ENCODE results near the gene RELL1. TPM values are rescaled to one million over a fixed set of nuclear protein-coding genes. Genes with fewer than 3 reads are reported as not detected.

RELL1 gene
- total RNA-seq, 1 donor from 2014 or later: 45.8 TPM

DNA sequence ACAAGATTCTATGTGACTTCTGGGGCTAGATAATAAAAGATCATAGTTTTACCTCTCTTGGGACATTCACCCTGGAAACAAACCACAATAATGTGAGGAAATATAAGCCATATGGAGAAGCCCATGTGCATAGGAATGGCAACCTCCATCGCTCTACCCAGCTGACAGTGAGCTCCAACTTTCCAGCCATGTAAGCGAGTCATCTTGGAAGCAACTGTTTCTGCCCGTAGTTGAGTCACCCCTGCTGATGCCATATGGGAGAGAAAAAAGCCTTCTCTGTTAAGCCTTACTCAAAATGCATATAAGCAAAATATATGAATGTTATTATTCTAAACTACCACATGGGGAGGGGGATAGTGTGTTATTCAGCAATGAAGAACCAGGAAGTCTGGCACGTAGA is 31.4 kb upstream of the RELL1 start:
- no peak overlapping the region for H3K4me3 ChIP-seq (ENCODE audit: low read depth, low read length)
- no peak for TF ChIP-seq CTCF (conservative IDR thresholded peaks at IDR 0.05; ENCODE audit: low read depth, low read length)
- no peak for DNase-seq (ENCODE audit: low read depth)

DNA sequence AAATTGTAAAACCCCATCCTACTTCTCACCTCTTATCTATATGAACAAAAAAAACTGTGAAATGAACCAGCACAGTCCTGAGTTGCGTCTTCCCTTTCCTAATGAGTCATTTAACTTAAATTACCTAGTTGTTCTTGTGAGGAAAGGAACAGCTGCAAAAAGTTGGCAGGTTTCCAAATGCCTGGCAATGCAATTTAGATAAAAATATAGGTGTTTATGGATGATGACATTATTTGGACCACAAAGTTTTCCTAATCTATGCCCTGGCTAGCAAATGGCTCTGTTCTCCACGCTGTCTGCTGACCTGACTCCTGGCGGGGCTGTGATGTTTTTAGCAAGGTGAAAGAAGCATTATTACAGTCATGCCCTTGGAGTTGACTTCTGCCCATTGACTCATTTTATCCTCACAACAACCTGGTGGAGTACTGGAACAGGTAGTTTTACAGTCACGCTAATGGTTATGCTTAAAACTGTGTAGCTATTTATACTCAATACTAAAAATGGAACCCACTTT is 29.8 kb upstream of the RELL1 start:
- no peak overlapping the region for H3K4me3 ChIP-seq (ENCODE audit: low read depth, low read length)
- TF ChIP-seq CTCF (conservative IDR thresholded peaks at IDR 0.05; ENCODE audit: low read depth, low read length): no peak
- DNase-seq (ENCODE audit: low read depth): no peak

GRCh38 chr4:37710491-37710890 is 24.3 kb upstream of the RELL1 start:
- no peak for TF ChIP-seq CTCF (conservative IDR thresholded peaks at IDR 0.05; ENCODE audit: low read depth, low read length)
- H3K4me3 ChIP-seq (ENCODE audit: low read depth, low read length): no peak overlapping the region
- DNase-seq (ENCODE audit: low read depth): no peak

GRCh38 chr4:37706032-37706431 is 19.9 kb upstream of the RELL1 start:
- no peak for TF ChIP-seq CTCF (conservative IDR thresholded peaks at IDR 0.05; ENCODE audit: low read depth, low read length)
- H3K4me3 ChIP-seq (ENCODE audit: low read depth, low read length): no peak overlapping the region
- DNase-seq (ENCODE audit: low read depth): no peak

DNA sequence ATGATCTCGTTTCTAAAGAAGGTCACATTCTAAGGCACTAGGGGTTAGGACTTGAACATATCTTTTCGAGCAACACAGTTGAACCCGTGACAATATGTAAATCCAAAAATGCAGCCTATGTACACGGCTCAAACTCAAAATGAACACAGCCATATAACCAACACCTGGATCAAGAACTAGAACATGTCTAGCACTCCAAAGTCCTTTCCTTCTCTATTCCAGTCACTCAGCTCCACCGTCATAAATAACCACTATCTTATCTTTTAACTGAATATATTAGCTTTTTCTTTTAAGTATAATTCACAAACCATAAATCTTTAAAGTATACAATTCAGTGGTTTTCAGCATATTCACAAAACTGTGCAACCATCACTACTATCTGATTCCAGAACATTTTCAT is 19.4 kb upstream of the RELL1 start:
- H3K4me3 ChIP-seq (ENCODE audit: low read depth, low read length): no peak overlapping the region
- no peak for DNase-seq (ENCODE audit: low read depth)
- TF ChIP-seq CTCF (conservative IDR thresholded peaks at IDR 0.05; ENCODE audit: low read depth, low read length): no peak

DNA sequence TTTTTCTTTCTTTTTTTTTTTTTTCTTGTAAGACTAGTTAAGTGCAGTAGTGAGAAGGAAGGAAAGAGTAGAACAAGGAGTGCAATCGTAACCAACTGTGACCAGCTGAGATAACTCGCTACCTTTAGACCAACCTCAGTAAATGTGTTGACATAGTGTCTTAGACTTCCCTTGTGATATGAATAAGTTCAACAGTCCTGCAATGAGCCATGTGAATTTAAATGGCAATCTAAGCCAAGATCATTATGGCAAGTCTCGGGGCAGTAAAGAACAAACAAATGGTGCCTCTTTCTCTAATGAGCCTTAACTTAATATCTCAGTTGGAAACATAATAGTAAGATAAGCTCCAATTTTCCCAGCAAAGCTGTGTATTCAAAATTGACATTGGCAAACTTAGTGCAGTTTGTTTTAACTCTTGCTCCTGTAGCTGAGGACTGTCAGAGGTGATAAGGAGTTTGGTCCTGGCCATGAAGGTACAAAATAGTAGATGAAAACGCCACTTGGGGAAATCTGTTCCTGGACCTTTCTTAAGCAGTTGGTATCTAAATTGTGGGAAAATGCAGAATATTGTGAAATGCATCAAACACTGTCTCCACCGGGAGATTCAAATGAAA is 13.8 kb upstream of the RELL1 start:
- TF ChIP-seq CTCF (conservative IDR thresholded peaks at IDR 0.05; ENCODE audit: low read depth, low read length): no peak
- no peak overlapping the region for H3K4me3 ChIP-seq (ENCODE audit: low read depth, low read length)
- DNase-seq (ENCODE audit: low read depth): no peak

GRCh38 chr4:37697566-37697965 is 11.4 kb upstream of the RELL1 start:
- DNase-seq (ENCODE audit: low read depth): no peak
- no peak for TF ChIP-seq CTCF (conservative IDR thresholded peaks at IDR 0.05; ENCODE audit: low read depth, low read length)
- H3K4me3 ChIP-seq (ENCODE audit: low read depth, low read length): no peak overlapping the region
